ENCODE results near the gene LIN52.

LIN52 gene

GRCh38 chr14:74127634-74128033 lies 42.9 kb downstream of the LIN52 start:
- no peak for TF ChIP-seq CTCF (IDR thresholded peaks at IDR 0.05; ENCODE audit: low read depth, low read length)
- no peak overlapping the region for H3K4me3 ChIP-seq (ENCODE audit: low read depth, low read length)
- in situ Hi-C loops (cut with HindIII; ENCODE audit: low sequenced_read_pairs): no loop called here
- DNase-seq (ENCODE audit: low read depth, low spot score): no peak

DNA sequence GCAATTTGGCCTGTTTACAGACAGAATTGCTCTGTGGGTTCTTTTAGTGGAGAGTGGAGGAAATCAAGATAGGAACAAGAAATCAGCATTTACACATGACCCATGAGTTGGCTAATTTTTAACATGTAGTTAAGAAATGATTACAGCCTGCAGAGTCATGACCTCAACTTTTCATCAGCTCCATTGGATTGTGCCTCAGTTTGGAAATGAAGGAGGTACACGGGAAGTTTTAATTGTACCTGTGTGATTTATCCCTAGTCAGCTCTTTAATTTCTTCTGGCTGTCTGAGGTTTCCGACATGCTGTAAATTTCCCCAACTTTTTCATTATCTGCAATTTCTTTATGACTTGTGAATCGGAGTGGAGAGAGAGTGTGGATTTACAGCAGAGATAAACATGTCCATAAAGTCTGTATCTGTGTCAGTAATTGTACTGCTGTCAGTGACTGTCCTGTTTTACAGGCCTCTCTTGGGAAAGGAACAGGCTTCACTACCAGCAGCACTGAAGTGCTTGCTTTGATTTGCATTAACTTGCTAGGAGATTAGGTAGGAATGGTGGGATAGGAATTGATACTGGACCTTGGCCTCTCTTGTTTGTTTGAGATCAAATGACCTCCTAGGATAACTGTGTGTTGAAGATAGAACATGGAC lies 49.2 kb downstream of the LIN52 start:
- in situ Hi-C loops (cut with HindIII; ENCODE audit: low sequenced_read_pairs): no loop called here
- TF ChIP-seq CTCF (IDR thresholded peaks at IDR 0.05; ENCODE audit: low read depth, low read length): no peak
- no peak for DNase-seq (ENCODE audit: low read depth, low spot score)
- H3K4me3 ChIP-seq (ENCODE audit: low read depth, low read length): no peak overlapping the region

DNA sequence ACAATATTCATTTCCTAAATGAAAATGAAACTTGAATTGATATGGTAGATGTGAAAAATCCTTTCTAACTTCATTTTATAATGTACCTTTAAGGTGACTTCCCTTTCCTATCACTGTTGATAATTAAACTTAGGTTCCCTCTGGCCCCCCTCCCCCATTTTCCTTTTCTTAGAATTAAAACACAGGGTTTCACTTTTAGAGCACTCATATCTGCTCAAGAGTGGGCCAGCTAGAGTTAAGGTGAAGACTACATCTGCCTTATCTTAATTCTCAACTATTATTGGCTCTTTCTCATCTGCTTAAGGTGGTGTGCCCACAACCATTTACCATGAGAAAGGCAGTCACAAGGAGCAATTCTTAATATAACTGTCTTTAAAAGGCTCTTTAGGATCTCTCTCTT lies 49.7 kb downstream of the LIN52 start:
- no peak overlapping the region for H3K4me3 ChIP-seq (ENCODE audit: low read depth, low read length)
- no peak for DNase-seq (ENCODE audit: low read depth, low spot score)

DNA sequence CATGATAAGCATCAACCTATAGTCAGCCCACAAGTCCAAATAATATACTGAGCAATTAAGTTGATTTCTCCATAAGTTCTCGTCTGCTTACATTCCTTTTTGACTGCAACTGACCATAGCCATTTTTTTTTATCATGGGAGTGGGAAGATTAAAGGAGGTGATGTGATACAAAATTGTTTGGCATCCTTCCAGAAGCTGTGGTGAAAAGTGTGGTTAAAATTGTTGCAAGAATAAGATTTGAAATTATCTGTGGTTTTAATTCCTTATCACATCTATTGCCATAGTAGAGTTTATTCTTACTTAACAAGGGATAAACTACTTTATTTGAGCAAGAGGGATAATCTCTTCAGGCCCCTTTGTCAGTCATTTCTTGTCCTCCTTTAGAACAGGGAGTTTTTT lies 50.7 kb downstream of the LIN52 start:
- in situ Hi-C loops (cut with HindIII; ENCODE audit: low sequenced_read_pairs): no loop called here
- DNase-seq (ENCODE audit: low read depth, low spot score): no peak
- H3K4me3 ChIP-seq (ENCODE audit: low read depth, low read length): no peak overlapping the region
- TF ChIP-seq CTCF (IDR thresholded peaks at IDR 0.05; ENCODE audit: low read depth, low read length): no peak

More for the DNA sequence above, 49.7 kb downstream of the LIN52 start:
- TF ChIP-seq CTCF (IDR thresholded peaks at IDR 0.05; ENCODE audit: low read depth, low read length): no peak
- in situ Hi-C loops (cut with HindIII; ENCODE audit: low sequenced_read_pairs): no loop called here

DNA sequence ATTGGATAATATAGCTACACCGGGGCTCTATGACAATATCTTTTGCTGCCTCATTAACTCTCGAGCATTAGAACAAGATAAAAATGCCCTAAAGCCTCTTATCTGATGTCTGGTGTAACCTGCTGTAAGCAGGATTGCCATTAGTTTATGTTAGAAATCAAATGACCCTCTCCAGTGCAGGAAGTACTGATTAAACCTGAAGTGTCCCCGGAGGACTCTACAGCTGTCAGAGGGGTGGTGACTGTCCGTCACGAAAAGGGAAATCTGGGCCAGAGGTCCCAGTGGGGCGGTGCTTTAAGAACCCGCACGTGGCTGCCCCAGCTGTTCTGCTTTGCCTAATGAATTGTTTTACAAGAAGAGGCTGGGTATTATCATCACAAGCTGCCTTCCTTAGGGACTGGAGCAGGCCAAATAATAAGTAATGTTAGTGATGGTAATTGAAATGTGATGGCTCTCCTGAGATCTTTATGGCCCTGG lies 55.7 kb downstream of the LIN52 start:
- no peak for DNase-seq (ENCODE audit: low read depth, low spot score)
- TF ChIP-seq CTCF (IDR thresholded peaks at IDR 0.05; ENCODE audit: low read depth, low read length): no peak
- H3K4me3 ChIP-seq (ENCODE audit: low read depth, low read length): no peak overlapping the region
- in situ Hi-C loops (cut with HindIII; ENCODE audit: low sequenced_read_pairs): no loop called here

GRCh38 chr14:74141703-74142102 lies 56.9 kb downstream of the LIN52 start:
- no peak for DNase-seq (ENCODE audit: low read depth, low spot score)
- in situ Hi-C loops (cut with HindIII; ENCODE audit: low sequenced_read_pairs): no loop called here
- no peak overlapping the region for H3K4me3 ChIP-seq (ENCODE audit: low read depth, low read length)
- TF ChIP-seq CTCF (IDR thresholded peaks at IDR 0.05; ENCODE audit: low read depth, low read length): no peak

All from astrocyte of the spinal cord (primary cell).